Activated CD4-positive, CD25-positive, alpha-beta regulatory T cell treated with anti-CD3 and anti-CD28 coated beads, Interleukin-2, amount 50 U/mL, for 24 hours (primary cell): ENCODE results near the gene ZDHHC7.
"Not testable (repeated sequence)": the region's sequence is repeated elsewhere in the genome, so short reads cannot be mapped to it uniquely, and the experiment has no call there.

Experiments
- ATAC-seq, 2 donors: fragments of 150-1000 bp; cut with Tn5 transposase; one replicate each; pipeline ENCODE4 v1.10.0; 2021; ENCODE audit warnings: mild to moderate bottlenecking in 1 of 2, moderate library complexity in 1 of 2

The ZDHHC7 gene

DNA sequence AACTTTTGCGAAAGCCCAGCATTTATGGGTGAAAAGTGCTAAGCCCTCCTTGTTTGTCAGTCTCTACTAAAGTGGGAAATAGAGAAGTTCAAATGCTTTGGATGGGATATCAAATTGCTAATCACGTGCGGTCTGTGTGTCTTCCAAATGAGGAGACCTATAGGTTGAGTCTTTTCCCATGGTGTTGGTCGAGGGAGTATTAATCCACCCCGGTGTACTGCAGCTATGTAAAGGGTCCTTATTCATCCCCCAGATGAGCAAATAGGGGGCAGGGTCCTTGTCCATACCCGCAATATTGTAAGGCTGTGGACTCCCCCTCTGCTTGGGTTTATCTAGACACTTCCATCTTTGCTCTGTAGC lies 30.8 kb upstream of the ZDHHC7 start:
- ATAC-seq, result no peak

DNA sequence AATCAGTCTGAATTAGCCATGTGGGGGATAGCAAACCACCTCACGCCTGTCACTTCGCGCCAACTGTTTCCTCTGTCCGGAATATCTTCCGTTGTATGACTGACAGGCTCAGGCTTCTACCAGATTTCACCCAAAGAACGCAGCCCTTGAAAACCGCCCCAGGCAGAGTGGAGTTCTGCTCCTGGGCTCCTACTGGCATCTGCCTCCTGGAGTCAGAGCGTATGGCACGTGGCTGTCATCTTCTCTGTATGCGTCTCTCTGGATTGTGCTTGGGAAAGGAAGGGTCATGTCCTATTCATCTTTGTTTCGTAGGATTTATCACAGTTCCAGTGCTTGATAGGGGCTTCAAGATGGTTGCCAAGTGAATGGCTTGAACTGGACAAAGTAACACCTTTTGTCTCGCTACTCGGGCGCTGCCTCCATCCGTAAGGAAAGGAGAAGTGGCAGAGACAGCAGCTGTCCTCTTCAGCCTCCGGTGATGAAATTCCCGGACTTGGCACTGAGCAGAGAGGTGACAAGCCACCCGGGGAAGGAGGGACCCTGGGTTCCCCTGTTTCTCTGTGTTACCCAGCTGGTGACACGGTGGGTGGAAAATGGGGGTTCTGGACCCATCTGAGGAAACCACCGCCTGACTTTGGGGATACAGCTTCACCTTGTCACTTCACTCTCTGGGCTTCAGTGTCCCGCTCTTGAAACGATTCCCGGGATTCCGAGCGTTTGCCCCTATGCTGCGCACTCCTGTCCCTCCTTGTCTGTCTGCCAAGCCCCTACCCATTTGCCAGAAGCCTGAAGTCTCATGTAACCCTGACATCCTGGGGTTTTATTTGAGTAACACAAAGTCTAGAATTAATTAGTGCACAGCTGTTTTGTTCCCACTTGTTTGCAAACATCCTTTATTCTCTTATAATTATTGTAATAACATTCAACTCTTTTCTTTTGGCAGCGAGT lies 30.2 kb upstream of the ZDHHC7 start:
- no peak for ATAC-seq

DNA sequence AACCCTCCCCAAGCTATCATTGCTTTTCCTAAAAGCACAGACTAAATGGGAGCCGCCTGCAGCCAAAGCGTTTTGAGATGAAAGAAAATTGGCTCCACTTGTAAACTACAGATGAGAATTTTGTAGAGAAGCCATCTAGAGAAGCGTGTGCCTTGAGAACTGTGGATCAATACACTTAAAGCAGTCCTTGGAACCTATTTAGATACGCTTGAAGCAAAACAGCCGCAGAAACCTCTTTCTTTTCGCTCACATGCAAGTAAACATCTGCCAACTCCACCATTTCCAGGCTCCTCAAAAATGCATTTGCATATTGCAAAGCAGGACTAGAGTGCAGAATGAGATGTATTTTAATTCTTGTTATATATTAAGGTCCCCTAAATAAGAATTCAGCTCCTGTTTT lies 29.4 kb upstream of the ZDHHC7 start:
- no peak for ATAC-seq

DNA sequence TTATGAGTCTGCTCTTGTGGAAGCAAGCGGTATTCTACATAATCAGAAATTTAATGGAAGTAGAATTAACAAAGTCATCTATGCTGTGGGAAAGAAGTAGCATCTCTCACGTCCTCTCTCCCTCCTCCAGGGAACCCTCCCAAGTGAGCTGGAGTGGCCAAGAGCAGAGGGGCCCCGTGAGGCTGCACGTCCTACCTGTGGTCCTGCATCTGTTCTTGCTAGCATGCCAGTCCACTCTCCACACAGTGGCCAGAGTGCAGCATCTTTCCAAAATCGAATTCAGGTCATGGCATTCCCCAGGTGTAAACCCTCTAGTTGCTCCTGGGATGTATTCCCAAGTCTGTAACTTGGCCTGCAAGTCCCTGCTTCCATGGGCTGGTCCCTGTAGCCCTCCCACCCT lies 26.4 kb upstream of the ZDHHC7 start:
- ATAC-seq, result no peak

DNA sequence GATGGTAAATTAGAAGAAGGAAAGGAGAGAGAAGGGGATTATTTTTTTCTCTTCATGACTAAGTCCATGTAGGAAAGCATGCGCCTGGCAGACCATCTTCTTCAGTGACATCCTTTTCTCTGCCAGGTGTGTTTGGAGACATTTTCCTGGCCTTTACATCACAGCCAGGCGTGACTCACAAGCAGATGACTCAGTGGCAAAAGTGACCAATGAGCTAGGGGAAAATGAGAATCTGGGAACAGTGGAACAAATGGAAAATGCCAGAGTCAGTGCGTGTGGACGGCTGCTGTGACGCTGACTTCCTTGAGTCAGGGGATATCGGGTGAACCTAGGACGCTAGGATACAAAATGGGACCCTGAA lies 25.7 kb upstream of the ZDHHC7 start:
- ATAC-seq, result no peak

DNA sequence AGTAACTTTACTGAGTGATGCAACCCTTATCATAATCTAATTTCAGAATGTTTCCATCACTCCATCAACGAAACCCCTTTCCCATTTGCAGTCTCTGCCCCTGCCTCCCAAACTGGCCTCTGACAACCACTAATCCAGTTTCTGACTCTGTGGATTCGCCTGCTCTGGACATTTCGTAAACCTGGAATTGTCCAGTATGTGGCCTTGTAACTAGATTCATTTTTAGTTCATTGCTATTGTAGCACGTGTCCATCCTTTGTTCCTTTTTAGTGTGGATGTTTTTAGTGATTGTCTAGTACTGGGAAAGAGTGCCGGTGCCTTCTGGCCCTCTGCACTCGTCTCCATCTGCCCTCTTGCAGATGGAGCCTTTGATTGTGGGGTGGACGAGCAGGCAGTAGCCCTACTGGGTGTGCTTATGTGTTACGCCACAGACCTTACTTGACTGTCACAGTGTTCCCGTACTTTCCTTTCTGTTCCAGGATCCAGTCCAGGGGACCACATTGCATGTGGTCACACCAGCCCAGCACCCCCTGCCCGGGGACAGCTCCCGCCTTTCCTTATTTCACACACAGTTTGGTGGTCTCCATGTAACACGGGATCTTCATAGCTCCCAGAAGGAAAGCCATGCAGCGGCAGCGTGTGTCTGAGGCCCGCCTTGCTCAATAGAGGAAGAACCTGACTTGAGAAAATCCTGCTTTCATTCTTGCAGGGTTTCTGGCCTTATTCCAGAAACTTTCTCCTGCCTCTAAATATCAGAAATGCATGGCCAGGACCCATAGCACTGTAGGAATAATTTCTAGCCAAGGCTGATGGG lies 25.1 kb upstream of the ZDHHC7 start:
- no peak for ATAC-seq

DNA sequence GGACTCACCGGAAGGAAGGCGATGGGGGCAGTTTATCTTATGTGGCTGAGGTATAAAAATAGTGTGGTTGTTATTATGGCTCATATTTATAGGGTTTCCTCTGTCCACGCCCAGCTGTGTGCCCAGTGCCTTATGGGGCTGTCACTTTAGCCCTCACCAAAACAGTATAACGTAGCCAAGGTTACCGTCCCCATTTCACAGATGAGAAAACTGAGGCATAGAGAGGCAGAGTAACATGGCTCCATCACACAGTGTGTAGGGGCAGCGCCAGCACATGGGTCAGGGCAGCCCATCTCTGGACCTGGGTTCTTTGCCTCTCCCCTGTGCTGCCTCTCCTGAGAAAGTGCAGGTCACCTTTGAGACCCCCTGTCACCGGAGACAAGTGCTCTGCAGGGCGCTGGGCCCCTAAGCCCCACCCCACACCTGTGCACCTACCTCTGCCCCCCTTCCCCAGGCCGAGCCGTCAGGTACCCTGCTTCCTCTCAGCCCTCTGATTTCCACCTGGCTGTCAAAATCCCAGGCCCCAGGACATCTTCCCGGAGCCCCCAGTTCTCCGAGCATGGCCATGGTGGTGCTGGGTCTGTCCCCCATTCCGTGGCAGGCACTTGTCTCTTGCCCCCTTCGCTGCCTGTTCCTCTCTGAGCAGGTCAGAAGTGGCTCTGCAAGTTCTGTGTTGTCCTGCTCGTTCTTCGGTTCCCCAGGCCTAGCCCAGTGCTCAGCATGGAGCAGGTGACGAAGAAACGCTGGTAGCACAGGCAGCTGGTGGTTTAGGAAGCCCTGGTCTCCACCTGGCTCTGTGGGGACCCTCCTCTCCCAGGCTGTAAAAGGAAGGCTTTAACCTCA lies 23.5 kb upstream of the ZDHHC7 start:
- ATAC-seq, result no peak

DNA sequence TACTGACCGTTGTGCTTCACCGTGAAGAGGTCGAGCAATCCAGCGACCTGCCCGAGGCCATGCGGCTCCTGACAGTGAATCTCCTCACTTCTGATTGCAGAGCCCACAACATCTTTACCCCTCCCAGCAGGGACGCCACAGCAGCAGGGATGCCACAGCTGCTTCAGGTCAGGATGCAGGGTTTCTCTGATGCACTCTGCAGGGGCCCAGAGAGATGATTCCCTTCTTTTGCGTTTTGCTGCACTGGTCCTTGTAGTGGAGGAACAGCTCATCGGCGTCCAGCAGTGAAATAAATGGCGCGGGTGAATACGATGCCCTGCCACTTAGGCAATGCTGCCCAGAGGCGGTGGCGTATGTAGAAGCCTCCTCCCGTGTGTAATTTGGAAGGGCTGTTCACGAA lies 21.8 kb upstream of the ZDHHC7 start:
- no peak for ATAC-seq

DNA sequence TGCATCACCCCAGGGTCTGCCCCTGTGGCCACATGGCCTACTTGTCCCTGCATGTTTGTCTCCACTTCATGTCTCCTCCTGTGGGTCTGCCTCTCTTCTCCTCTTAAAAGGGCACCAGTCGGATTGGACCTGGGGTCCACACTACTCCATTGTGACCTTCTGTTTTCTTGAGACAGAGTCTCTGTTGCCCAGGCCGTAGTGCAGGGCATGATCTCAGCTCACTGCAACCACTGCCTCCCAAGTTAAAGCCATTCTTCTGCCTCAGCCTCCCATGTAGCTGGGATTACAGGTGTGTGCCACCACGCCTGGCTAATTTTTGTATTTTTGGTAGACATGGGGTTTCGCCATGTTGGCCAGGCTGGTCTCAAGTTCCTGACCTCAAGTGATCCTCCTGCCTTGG lies 20.9 kb upstream of the ZDHHC7 start:
- ATAC-seq, result not testable (repeated sequence)

DNA sequence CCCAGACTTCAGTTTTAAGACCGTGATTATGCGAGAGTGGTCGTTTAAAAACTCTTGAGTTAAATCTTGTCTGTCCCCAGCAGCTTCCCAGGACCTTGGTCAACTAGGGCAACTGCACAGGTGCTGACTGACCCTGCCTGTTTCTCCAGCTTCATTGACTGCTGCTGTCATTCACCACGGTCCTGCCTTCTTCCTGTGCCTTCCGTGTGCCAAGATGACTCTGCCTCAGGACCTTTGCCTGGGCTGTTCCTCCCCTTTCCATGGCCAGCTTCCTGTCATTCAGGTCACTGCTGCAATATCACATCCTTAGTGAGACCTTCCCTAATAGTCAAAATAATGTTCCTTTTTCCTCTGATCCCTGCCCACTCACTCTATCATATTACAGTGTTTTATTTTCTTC lies 20.1 kb upstream of the ZDHHC7 start:
- no peak for ATAC-seq

DNA sequence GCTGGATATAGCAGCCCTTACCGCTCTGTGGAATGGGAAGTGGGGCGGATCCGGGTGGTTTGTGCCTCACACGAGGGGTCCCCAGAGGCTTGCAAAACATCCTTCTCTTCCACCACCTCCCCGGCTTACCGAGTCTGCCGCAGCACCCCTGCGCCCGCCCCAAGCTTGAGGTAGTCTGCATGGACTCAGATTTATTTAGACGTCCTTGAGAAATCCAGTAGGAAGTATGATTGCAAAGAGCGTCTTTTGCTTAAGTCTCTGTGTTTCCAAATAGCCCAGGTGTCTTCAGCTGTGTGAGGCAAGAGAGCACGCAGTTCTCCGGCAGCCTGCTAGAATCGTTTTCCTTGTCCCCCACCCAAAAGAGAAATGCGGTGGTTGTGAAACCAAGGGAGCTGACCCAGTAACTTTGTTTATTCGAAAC lies 18.7 kb upstream of the ZDHHC7 start:
- no peak for ATAC-seq

DNA sequence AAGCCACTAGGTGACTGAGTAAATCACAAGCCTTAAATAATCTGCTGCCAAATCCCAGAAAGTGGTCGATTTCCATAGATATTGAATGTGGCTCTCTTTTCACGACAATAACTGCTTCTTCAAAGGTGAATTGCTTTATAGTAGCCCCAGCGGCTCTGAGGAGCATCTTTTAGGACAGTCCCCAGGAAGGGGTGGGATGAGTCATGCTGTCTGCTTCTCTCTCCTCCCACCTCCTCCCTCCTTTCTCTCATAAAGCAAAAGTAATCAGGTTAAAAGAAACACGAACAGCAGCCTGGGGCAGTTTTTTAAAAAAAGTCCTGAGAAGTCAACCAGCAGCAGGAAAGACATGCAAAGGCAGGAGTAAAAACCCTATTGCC lies 18.1 kb upstream of the ZDHHC7 start:
- peak; percentile 70 to 72 for ATAC-seq

DNA sequence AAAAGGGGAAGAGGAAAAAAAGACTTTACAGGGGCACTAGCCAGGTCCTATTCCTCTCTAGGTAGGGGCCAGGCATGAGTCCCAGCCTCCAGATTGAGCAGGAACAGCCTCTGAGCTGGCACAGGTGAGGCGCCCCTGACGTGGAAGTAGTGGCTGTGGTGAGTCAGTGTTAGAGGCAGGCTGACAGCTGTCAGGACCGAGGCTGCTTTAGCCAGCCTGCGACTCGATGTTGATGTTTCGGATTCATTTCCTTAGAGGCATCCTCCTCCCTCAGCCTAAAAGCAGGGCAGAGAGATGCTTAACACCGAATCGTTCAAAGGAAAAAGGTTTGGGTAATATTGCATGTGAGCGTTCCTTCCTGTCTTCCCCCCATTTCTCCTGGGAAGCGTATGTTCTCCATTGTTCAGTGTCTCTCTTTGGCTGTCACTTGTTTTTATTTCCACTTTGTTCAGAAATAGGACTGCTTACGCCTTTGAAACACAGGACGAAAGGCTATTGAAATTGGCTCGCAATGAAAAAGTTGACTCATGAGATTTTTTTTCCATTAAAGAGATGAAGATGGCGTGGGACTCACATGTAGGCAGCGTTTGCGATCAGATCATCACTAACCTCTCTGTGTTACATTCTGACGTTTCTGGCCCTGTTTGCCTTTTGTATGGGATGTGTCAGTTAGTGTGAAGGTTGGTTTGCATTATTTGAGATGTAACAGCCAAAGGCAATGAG lies 17.5 kb upstream of the ZDHHC7 start:
- ATAC-seq, result peak; percentile 87 to 89

DNA sequence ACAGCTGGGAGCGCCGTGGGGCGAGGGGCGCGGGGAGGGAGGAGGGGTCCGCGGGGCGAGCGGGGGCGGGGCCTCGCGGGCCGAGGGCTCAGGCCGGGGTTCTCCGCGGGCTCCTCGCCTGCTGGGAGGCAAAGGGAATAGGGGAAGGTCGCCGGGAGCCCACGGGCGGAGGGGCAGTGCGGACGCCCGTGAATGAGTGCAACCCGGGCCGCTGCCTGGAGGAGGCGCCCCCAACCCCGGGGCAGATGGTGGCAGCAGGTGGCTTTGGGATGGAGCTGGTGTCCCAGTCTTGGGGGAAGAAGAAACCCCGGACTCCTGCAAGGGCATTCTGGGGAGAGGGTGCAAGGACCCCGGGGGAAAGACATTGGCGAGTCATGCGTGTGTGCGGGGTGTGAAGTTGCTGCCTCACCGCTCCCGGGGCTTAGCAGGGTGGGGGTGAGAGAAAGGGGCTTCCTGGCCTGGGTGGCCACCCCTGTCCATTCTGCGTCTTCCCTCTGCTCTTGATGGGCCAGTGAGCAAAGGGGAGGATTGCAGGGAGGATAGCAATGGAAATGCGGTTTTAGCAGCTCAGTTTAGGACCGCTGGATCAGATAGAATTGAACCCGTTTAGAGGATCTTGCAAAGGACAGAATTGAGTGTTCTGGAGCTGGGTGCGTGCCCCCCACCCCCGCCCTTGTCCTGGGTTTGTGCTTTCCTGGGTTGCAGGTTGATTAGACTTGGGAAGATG lies 16.8 kb upstream of the ZDHHC7 start:
- no peak for ATAC-seq

DNA sequence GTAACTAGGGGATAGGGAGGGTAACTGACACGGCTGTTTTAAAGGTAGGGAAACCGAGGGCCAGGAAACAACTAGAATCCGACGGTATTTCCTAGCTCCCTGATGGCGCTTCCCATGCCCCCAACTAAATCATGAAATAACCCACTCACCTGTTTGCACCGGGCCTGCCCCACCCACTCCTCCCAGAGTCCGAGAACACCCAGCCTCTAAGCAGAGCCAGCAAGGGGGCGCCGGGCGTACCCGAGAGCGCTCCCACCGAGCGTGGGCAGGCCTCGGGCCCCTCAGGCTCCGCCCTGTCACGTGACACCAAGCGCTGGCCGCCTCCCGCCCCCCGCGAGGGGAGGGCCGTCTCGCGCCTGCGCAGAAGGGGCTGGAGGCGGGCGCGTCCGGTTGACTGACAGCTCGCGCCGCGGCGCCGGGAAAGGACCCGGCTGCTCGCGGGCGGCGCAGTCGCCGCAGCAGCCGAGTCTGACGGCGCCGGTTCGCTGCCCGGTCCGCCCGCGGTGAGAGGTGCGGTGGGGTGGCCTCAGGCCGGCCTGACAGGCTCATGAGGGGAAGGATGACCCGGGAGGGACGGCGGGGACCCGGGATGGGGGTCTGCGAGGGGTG lies 16.1 kb upstream of the ZDHHC7 start, which contains the start of gene KIAA0513:
Gene KIAA0513, plus strand, starts transcription at position 447 of the 609 bp plus-strand sequence. CDS start 39,277 bp downstream, outside the sequence.
- peak; percentile 39 to 52 for ATAC-seq

DNA sequence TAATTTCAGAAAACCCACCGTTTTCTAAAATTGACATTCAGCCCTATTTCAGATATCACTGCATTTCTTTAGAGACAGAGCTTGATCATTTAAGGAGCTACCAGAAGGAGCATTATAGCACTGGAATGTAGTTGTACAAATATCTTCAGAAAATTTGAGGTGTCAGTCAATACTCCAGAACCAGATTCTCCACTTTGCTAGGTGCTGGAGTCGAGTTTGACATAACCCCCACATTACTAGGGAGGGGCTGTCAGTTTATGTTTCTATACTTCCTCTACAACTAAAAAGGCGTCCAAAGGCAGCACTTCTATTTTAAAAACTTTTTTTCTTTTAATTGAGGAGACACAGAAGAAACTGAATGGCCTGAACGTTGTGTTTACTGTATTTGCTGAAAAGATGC lies 15.4 kb upstream of the ZDHHC7 start:
- no peak for ATAC-seq

DNA sequence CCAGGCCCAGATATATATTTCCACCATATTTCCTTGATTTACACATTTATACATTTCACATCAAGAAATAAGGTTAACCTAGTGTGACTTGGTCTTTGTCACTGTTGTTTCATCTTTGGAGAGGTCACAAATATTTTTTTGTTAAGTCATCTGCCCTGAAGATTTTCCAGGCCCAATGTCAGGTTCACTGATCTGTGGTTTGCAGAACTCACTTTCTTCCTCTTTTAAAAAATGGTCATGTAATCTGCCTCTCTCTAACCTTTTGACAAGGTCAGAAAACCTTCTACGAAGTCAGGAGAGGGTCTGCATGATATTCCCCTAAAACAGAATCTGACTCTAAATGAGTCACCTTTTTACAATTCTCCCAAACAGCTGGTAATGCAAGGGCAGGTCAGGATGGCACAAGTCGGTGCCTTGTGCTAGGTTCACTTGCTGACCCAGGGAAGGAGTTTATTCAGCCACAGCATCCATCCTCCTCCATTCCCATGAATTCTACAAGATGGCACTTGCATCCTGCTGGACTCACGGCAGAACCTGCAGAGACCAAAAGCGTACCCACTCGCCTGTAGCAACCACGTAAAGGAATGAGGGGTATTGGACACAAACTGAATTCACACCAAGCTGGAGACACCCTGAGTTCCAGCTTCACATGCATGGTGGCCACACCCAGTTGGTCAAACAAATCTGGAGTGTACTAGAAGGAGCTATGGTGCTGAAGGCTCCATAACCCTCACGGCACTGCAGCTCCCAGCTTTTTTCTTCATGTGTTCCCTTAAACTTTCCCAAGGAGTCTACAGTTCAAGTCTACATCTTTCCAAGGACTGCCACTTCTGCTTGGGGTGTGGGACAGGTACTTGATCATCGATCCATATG lies 14.7 kb upstream of the ZDHHC7 start:
- ATAC-seq, result no peak

DNA sequence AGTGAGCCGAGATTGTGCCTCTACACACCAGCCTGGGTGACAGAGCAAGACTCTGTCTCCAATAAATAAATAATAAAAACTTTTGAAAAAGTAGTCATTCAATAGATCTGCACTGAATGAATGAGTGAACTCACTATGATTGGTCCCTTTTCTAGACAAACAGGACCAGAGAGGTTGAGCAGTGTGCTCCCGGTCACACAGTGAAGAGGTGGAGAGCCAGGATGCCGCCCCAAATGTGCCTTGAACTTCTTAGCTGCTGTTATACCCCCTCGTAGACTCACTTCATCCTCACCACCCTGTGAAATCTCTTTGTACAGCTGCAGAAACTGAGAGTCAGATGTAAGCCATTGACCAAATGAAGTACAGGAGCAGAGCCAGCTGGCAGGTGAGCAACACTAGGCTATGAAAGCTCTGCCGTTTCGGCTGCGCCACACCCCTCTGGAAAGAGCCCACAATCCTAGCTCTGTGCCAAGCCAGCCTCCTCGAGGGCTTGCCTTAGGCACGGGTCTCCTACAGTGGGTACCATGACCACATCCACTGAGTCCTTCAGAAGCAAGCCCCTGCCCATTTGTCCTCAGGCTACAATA lies 8.4 kb upstream of the ZDHHC7 start:
- ATAC-seq, result no peak

DNA sequence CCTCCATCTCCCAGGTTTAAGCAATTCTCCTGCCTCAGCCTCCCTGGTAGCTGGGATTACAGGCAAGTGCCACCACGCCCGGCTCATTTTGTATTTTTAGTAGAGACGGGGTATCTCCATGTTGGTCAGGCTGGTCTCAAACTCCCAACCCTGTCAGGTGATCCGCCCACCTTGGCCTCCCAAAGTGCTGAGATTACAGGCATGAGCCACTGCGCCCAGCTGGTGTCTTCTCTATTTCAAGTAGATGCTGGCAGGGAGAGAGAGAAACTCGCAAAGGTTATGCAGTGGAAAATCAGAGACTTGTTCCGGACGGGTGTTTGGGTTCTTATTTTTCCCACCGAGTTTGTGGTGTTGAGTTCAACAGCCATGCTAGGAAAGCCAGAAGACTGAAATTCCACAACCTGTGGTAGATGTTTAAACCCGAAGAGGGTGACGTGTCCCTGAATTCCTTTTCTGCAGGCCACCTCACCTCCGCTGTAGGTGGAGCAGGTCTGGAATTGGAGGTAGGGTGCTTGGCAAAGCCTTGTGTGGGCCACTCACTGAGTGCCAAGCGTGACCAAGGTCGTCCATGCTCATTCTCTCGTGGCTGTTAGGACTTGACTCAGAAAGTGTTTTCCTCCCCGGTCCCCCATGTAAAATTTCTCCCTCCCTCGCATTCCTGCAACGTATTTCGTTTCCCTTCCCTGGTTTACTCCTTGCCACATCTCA lies 7.3 kb upstream of the ZDHHC7 start:
- no peak for ATAC-seq
